Islet precursor cell (in vitro differentiated cells): ENCODE results near the gene USP43.
A peak's percentile ranks its signal among the peaks of the same experiment; 100 is the strongest.
"Not testable (repeated sequence)": the region's sequence is repeated elsewhere in the genome, so short reads cannot be mapped to it uniquely, and the experiment has no call there.

Experiments
- DNase-seq: peaks from one replicate; pipeline ENCODE4 v3.0.0-alpha.2; 2018

The USP43 gene, protein sequence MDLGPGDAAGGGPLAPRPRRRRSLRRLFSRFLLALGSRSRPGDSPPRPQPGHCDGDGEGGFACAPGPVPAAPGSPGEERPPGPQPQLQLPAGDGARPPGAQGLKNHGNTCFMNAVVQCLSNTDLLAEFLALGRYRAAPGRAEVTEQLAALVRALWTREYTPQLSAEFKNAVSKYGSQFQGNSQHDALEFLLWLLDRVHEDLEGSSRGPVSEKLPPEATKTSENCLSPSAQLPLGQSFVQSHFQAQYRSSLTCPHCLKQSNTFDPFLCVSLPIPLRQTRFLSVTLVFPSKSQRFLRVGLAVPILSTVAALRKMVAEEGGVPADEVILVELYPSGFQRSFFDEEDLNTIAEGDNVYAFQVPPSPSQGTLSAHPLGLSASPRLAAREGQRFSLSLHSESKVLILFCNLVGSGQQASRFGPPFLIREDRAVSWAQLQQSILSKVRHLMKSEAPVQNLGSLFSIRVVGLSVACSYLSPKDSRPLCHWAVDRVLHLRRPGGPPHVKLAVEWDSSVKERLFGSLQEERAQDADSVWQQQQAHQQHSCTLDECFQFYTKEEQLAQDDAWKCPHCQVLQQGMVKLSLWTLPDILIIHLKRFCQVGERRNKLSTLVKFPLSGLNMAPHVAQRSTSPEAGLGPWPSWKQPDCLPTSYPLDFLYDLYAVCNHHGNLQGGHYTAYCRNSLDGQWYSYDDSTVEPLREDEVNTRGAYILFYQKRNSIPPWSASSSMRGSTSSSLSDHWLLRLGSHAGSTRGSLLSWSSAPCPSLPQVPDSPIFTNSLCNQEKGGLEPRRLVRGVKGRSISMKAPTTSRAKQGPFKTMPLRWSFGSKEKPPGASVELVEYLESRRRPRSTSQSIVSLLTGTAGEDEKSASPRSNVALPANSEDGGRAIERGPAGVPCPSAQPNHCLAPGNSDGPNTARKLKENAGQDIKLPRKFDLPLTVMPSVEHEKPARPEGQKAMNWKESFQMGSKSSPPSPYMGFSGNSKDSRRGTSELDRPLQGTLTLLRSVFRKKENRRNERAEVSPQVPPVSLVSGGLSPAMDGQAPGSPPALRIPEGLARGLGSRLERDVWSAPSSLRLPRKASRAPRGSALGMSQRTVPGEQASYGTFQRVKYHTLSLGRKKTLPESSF

DNA sequence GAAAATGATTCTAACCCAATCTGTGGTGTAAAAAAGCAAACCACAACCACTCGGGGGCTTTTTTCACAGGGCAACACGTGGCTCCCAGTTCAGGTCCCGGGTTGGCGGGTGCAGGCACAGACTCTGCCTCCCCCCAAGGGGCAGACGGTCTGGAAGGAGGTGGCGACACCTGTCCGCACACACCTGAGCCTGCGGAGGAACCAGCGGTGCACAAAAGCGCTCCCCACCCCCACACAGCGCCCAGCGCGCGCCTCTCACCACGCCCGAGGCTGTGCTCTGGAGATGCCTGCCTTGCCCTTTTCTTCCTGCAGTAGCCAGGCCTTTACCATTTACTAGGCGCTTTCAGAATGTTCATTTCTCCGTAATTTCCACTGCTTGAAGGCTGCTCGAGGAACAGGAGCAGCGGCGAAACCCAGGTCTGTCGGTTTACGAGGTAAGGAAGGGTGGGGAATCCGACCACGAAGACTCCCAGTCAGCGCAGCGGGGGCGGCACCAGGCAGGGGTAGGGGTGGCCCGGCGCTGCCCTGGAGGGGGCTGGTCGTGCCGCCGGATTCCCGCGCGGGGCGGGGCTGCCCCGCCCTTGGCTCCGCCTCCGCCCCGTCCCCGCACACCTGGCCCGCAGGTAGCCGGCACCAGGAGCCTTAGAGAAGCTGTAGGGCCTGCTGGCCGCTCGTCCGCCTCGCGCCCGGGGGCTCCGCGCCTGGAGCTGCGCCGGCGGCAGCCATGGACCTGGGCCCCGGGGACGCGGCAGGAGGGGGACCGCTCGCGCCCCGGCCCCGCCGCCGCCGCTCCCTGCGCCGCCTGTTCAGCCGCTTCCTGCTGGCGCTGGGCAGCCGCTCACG is at the start of gene USP43:
USP43 (plus strand) TSS at position 608 of the 842 bp plus-strand sequence; CDS start at position 724, 116 bp downstream.
- peak; percentile 94 for DNase-seq

DNA sequence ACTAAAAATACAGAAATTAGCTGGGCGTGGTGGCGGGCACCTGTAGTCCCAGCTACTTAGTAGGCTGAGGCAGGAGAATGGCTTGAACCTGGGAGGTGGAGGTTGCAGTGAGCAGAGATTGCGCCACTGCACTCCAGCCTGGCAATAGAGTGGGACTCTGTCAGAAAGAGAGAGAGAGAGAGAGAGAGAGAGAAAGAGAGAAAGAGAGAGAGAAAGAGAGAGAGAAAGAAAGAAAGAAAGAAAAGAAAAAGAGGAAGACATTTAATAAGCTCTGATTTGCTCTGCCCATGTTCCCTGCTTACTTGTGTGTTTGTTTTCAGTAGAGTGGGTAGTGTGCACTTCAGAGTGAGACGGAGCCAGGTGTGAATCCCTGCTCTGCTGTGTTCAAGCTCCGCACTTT is 47.7 kb upstream of the USP43 start:
- not testable (repeated sequence) for DNase-seq

- no peak for DNase-seq
These were observed 46.7 kb upstream of the USP43 start for GRCh38 chr17:9598661-9599060.

DNA sequence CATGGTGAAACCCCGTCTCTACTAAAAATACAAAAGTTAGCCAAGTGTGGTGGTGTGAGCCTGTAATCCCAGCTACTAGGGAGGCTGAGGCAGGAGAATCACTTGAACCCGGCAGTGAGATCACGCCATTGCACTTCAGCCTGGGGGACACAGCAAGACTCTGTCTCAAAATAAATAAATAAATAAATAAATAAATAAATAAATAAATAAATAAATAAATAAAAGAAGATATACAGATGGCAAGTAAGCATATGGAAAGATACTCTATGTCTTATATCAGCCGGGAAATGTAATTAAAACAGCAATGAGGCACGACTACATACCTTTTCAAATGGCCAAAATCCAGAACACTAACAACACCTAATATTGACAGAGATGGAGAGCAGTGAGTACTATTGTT is 40.7 kb upstream of the USP43 start:
- DNase-seq = not testable (repeated sequence)

- DNase-seq = no peak
These were observed 38.9 kb upstream of the USP43 start for GRCh38 chr17:9606453-9606852.

GRCh38 chr17:9607058-9607457 is 38.3 kb upstream of the USP43 start:
- not testable (repeated sequence) for DNase-seq

GRCh38 chr17:9611557-9611956 is 33.8 kb upstream of the USP43 start:
- DNase-seq = no peak

DNA sequence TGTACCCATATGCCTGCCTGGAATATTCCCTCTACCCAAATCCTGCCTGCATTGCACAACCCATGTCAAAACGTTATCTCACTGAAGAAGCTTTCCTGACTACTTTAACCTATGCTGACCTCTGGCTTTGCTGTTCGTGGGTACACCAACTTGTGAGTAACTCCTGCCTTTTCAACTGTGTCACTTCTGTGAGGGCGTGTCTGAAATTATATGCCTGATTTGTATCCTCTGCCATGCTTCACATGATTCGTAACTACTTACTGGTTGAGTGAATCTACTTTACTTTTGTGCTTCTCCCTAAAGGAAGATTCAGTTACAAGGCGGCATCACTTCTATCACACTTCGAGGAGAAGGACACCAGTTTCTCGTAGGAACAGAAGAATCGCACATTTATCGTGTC is 33.3 kb upstream of the USP43 start:
- no peak for DNase-seq

DNA sequence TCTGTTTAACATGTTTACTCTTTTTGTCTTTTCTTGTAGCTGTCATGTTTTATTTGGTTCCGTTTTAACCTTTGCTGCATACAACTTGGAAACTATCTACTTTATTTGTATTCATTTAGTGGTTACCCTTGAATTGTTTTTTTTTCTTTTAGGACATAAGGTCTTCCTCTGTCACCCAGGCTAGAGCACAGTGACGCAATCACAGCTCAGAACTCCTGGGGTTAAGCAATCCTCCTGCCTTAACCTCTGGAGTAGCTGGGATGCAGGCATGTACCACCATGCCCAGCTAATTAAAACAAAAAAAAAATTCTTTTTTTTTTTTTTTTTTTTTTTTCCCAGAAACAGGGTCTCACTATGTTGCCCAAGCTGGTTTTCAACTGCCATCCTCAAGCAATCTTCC is 29.8 kb upstream of the USP43 start:
- no peak for DNase-seq

DNA sequence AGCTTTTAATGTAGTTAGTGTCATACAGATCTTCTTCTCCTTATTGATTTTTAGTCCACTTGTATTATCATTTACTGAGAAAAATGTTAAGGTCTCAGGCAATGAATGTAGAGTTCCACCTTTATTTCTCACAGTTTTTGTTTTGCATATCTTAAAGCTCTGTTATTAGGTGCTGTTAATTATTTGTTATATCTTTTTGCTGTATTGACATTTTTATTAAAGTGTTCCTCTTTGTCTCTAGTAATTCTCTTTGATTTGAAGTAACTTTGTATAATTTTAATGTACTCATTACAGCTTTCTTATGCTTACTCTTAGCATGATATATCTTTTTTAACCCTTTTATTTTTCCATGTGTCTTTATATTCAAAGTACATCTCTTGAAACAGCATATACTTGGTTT is 22.4 kb upstream of the USP43 start:
- no peak for DNase-seq

DNA sequence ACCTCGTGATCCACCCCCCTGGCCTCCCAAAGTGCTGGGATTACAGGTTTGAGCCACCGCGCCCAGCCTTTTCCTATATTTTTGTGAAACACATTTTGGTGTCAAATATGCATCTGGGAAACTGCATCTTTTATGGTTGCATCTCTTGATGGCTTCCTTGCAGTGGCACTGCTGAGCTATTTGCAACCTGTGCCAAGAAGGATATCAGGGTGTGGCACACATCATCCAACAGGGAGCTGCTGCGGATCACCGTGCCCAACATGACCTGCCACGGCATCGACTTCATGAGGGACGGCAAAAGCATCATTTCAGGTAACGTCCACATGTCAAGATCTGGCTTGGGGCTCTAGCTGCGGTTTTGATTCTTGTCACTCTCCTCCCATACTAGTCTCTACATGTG is 16.8 kb upstream of the USP43 start:
- DNase-seq = no peak

DNA sequence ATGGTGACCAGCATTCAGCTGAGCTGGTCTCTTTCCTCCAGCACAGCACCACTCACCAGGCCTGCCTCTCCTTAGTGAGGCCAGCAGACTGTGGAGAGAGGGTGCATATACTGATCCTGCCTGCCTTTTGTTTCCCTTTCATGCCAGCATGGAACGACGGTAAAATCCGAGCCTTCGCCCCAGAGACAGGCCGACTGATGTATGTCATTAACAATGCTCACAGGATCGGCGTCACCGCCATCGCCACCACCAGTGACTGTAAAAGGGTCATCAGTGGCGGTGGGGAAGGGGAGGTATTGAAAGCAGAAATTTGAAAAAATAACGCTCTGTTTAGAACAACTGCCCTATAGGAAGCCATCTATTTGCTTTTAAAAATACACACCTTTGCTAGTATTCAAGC is 12.6 kb upstream of the USP43 start:
- no peak for DNase-seq

DNA sequence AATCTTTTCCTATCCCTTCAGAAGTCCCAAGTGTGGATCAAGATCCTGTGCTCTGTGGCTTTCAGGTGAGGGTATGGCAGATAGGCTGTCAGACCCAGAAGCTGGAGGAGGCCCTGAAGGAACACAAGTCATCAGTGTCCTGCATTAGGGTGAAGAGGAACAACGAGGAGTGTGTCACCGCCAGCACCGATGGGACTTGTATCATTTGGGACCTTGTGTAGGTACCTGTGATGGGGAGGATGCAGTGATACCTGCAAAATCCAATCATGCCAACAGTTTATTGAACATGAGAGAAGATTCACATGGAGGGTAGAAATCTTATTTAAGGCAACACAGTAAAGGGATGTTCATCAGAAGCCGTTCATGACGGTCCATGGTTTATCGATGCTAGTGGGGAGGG is 10.0 kb upstream of the USP43 start:
- DNase-seq = no peak

DNA sequence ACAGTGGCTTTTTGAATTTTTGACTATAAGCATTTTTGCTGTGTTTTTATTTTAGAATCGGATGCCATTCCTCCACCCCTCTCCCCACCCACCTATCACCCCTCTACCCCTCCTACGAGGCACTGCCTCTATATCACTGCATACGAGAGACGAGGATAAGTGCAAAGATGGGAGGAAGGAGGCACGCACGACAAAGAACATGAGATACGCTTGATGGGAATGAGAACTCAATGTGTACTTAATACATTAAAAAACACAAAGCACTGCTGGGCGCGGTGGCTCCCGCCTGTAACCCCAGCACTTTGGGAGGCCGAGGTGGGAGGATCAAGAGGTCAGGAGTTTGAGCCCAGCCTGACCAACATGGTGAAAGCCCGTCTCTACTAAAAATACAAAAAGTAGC is 8.8 kb upstream of the USP43 start:
- DNase-seq = no peak

GRCh38 chr17:9640388-9640787 is 4.9 kb upstream of the USP43 start:
- not testable (repeated sequence) for DNase-seq

GRCh38 chr17:9643611-9644010 is 1.7 kb upstream of the USP43 start:
- no peak for DNase-seq

- DNase-seq = peak; percentile 90
These were observed 681 bp downstream of the USP43 start for GRCh38 chr17:9645851-9646545.

GRCh38 chr17:9646546-9646885 is 1.2 kb downstream of the USP43 start:
- no peak for DNase-seq

- peak; percentile 94 for DNase-seq
These were observed 1.7 kb downstream of the USP43 start for GRCh38 chr17:9647014-9647413.

DNA sequence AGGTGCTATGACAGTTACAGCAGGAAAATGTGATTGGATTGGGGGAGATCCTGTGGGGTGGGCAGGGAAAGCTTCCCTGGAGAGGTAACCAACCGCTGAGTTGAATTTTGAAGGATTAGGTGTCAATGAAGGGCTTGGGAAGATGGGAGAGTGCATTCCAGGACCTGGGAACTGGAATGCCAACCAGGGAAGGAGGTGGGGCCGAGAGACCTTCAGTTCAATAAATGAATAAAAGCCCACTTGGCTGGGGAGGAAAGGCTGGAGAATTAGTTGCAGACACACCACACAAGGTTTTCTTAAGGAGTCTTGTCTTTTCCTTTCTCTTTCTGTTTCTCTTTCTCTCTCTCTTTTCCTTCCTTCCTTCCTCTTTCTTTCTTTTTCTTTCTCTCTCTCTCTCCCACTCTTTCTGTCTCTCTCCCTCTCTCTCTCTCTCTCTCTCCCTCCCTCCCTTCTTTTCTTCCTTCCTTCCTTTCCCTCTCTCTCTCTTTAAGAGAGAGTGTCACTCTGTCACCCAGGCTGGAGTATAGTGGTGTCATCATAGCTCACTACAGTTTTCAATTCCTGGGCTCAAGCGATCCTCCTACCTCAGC is 3.3 kb downstream of the USP43 start:
- DNase-seq = peak; percentile 93

DNA sequence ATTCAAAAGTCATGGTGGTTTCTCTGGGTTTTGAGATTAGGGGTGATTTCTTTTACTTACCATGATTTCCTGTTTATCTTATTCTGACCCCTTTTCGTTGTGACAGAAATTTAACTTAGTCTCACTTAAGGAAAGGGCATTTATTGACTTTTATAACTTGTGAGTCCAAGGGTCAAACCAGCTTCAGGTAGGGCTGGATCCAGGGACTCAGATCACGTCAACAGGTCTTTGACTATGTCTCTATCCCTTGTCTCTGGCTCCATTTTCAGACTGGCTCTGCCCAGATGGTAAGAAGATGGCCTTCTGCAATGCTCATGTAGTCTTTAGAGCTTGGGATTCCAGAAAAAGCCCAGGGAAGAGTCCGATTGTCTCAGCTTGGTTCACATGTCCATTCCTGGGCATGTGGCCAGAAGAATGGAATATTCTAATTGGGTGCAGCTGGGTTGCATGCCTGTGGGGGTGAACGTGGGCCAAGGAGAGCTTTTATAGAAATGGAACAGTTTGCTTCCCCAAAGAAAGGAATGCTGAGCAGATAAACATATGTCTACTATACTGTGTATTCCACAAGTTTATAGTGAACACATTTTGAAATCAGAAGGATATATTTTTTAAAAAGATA is 13.4 kb downstream of the USP43 start:
- no peak for DNase-seq
